ENCODE measurements around the gene PLCL2.

GRCh38 chr3:16877911-16878310 is 6.8 kb upstream of the PLCL2 start:
- TF ChIP-seq CTCF (IDR thresholded peaks at IDR 0.05) = no peak
- TF ChIP-seq POLR2A (IDR thresholded peaks at IDR 0.05) = no peak

All from body of pancreas (tissue), 4 donors.